GM12865 (cell line): Measurements from ENCODE around the gene RAD50.
"Not testable (repeated sequence)": the region's sequence is repeated elsewhere in the genome, so short reads cannot be mapped to it uniquely, and the experiment has no call there.

Experiments
- DNase-seq: peaks from one replicate; pipeline ENCODE4 v3.0.0; 2010; ENCODE audit warnings: low read depth
- H3K4me3 ChIP-seq: 2 replicates; pipeline ENCODE4 v1.5.1; 2011; ENCODE audit warnings: mild to moderate bottlenecking, low read depth, low read length, control low read depth
- CTCF ChIP-seq: IDR thresholded peaks from 2 replicates; pipeline ENCODE4 v1.5.1; 2011; ENCODE audit warnings: low read length, control low read depth, low read depth, inconsistent platforms; ENCODE audit not compliant: insufficient read depth; ENCODE audit errors: missing control alignments

Gene RAD50

GRCh38 chr5:132543472-132544201 is 13.1 kb upstream of the RAD50 start, which contains the start of gene IL5:
Gene IL5, minus strand, starts transcription at chr5:132543522. Its CDS starts 44 bp downstream, at chr5:132543478.
- TF ChIP-seq CTCF, result no peak
- no peak for DNase-seq

DNA sequence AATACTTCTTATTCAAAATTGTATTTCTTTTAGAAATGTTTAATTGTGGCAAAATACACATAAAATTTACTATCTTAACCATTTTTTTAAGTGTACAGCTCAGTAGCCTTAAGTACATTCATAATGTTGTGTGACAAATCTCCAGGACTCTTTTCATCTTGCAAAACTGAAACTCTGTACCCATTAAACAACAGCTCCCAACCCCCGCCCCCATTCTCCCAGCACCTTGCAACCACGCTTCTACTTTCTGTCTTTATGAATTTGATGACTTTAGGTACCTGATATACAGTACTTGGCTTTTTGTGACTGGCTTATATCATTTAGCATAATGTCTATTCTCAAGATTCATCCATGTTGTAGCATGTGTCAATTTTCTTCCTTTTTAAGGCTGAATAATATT is 10.7 kb upstream of the RAD50 start:
- H3K4me3 ChIP-seq, result no peak overlapping the region
- DNase-seq, result no peak
- TF ChIP-seq CTCF, result no peak

More at GRCh38 chr5:132543472-132544201, 13.1 kb upstream of the RAD50 start, which contains the start of gene IL5:
- no peak within 1 kb of the TSS for H3K4me3 ChIP-seq

DNA sequence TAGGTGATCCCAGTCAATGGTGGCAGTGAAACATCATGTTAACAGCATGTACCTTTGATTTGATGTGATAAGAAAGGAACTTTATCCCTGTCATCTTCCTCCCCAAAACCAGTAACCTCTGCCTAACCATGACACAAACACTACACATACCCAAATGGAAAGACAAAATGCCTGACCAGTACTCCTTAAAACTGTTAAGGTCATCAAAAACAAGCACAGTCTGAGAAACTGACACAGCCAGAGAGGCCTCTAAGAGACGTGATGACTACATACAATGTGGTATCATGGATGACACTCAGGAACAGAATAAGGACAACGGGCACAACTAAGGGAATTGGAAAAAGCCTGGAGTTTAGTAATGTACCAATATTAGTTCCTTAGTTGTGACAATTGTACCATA is 9.5 kb upstream of the RAD50 start:
- no peak overlapping the region for H3K4me3 ChIP-seq
- no peak for DNase-seq
- no peak for TF ChIP-seq CTCF

- not testable (repeated sequence) for DNase-seq, H3K4me3 ChIP-seq
Observed at GRCh38 chr5:132548834-132549233, 7.9 kb upstream of the RAD50 start.

- TF ChIP-seq CTCF, result no peak
- no peak overlapping the region for H3K4me3 ChIP-seq
- no peak for DNase-seq
Observed at GRCh38 chr5:132549576-132549975, 7.2 kb upstream of the RAD50 start.

DNA sequence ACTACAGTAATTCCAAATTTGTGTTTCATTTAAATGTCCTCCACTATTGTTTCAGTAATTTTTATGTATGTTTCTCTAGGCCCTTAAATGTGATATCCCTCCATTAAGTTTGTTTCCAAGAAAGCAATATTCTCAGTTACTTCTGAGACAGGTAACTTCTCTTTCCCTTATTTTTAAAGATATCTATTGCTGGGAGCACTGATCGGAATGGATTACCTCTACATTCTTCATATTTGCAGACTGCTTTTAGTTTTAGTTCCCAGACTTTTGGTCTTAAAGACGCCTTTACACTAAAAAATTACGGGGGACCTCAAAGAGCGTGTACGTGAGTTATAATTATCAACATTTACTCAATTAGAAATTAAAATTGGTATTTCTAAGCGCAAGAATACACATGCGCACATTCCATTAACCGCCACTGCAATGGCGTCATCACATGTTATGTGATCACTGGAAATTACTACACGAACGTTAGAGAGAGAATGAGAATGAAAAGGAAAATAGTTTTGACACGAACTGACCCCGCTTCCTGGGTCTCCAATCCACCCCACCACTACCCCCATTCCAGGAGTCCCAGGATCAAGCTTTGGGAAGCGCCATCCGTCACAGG is 519 bp upstream of the RAD50 start:
- no peak for TF ChIP-seq CTCF
- no peak for DNase-seq
- H3K4me3 ChIP-seq, result peak overlapping the region; percentile 99

GRCh38 chr5:132557478-132558172 is 848 bp downstream of the RAD50 start:
- peak overlapping the region; percentile 99 for H3K4me3 ChIP-seq
- TF ChIP-seq CTCF, result no peak
- DNase-seq, result peak; percentile 83
